Epithelial cell of esophagus (primary cell): ENCODE results near the gene PDZK1.

ENCODE experiments used
- DNase-seq: peaks from one replicate; pipeline ENCODE4 v3.0.0; 2010; ENCODE audit warnings: low read depth
- H3K4me3 ChIP-seq: 2 replicates; pipeline ENCODE4 v1.5.1; 2011; ENCODE audit warnings: mild to moderate bottlenecking, low read length, control low read depth
- TF ChIP-seq, protein P1 (sequence below): IDR thresholded peaks from 2 replicates; pipeline ENCODE4 v1.5.1; 2011; ENCODE audit warnings: low read depth, mild to moderate bottlenecking, low read length, control low read depth, inconsistent platforms; ENCODE audit not compliant: insufficient read depth; ENCODE audit errors: missing control alignments

The PDZK1 gene

DNA sequence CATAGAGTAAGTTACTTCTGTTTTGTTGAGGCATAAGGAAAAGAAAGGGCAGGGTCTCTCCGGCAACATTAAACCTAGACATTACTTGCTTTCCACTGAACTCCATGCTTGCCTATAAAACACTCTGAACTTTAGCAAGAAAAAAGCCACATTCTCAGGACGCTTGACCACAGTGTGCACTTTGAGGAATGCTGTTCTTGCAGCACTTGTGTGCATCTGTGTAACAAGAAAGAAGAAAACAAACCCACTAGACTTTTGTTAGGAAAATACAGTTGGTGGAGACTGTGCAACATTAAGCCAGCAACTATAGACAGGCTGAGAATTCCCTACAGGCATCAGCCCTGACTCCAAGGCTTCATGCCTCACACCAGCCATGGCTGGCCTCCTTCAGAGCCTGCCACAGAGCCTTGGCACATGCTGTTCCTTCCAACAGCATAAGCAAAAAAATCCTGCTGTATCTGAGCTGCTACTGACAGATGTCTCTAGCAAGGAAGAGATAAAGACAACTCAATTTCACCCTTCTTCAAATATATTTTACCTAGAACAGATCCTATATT is 5.8 kb downstream of the PDZK1 start:
- H3K4me3 ChIP-seq = no peak overlapping the region
- TF ChIP-seq, protein P1, sequence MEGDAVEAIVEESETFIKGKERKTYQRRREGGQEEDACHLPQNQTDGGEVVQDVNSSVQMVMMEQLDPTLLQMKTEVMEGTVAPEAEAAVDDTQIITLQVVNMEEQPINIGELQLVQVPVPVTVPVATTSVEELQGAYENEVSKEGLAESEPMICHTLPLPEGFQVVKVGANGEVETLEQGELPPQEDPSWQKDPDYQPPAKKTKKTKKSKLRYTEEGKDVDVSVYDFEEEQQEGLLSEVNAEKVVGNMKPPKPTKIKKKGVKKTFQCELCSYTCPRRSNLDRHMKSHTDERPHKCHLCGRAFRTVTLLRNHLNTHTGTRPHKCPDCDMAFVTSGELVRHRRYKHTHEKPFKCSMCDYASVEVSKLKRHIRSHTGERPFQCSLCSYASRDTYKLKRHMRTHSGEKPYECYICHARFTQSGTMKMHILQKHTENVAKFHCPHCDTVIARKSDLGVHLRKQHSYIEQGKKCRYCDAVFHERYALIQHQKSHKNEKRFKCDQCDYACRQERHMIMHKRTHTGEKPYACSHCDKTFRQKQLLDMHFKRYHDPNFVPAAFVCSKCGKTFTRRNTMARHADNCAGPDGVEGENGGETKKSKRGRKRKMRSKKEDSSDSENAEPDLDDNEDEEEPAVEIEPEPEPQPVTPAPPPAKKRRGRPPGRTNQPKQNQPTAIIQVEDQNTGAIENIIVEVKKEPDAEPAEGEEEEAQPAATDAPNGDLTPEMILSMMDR = no peak
- no peak for DNase-seq

DNA sequence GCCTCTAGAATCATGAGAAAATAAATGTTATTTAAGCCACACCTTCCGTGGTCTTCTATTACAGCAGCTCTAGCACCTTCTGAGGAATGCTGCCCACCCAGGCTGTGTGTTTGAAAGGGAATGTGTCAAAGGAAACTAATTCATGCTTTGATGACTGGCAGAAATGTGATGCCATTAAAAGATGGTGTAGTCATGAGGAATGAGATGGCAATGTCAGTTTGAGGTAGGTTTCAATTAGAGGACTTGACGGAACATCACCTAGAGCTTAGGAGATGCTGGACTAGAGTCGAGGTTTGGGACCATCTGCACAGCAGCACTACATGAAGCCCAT is 10.6 kb downstream of the PDZK1 start:
- TF ChIP-seq, protein P1 = no peak
- no peak overlapping the region for H3K4me3 ChIP-seq
- no peak for DNase-seq

DNA sequence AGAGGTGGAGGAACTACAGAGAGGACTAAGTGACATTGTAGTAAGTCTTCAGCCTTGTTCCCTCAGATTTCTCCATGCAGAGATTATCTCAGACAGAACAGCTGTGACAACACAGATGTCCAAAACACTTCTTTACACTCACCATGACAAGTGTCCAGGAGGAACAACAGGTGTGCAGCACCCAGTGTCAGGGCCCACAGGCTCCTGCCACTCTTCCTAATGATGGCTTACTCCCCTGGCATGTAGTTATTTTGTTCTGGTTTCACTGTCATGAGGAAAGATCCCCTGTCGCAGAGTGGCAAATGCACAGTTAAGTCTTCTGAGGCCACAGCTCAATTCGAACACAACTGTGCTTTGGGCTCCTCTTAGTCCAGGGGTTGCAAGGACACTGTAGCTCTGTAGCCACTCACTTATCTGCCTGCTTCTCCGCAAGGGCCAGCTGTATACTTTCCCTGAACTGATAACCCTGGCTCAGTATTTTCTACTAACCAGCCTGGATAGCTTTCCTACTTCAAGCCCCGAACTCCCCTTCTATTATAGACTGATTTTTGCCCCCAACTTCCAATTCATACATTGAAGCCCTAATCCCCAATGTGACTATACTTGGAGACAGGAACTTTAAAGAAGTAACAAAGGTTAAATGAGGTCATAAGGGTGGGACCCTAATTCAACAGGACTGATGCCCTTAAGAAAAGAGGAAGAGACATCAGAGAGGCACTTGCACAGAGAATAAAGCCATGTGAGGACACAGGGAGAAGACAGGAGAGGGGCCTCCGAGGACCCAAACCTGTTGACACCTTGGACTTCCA is 11.1 kb downstream of the PDZK1 start:
- H3K4me3 ChIP-seq = no peak overlapping the region
- TF ChIP-seq, protein P1 = no peak
- no peak for DNase-seq

DNA sequence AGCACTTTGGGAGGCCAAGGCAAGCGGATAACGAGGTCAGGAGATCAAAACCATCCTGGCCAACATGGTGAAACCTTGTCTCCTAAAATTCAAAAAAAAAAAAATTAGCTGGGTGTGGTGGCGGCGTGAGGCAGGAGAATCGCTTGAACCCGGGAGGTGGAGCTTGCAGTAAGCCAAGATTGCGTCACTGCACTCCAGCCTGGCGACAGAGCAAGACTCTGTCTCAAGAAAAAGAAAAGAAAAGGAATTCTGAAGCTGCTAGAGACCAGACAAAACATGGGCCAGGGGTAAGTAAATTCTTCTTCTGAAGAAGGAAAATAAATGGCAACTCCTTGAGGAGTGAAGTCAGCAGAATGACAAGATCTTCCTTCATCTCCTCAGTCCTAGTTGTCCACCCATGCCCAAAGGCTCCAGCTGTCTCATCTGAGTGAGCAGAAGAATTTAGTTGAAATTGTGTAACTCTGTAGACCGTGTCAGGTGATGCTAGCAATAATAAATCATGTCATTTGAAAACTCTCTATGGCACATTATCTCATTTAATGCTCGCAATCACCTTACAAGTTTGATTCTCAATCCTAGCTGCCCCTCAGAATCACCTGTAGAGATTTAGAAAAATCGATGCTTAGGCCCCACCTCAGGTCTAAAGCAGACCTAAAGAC is 14.3 kb downstream of the PDZK1 start:
- H3K4me3 ChIP-seq = no peak overlapping the region
- TF ChIP-seq, protein P1 = no peak
- peak; percentile 34 for DNase-seq

DNA sequence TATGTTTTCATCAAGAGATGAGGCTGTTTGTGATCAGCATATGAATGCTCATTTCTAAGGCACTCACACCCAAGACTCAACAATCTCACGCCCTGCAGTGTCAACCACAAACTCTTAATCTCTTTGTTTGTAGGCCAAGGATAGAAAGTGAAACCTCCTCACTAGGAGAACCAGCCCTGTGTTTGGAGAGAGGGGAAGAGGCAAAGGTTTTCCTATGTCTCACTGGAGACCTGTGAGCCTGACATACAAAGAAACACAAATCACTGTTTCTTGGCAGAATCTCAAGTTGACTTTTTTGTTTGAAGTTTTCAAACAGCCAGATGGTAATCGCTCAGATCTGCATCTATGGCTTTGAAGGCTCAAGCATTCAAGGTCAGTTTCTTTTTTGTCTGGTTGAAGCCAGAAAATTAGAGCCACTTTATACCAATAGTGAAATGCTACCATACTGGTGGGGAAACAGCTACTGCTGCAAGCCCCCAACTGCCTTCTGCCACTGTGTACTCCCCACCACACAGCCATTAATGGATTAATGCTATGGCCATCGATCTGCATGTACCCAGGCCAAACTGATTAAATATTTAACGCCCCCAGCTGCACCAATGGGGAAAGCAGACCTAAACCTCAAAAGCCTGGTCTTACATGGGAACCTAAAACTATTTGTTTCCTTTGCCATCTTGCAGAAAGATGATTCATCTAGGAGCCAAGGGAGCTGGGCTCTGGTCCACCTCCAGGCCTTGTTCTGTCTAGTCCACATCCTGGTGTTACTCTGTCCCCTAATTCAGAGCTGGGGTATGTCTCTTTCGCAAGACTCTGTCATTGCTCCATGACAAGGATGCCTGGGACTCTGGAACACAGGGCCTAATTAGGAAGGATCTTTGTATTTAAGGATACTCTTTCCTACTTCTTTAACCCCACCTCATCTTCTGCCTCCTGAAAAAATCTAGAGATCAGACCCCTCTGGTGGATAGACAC is 16.3 kb downstream of the PDZK1 start:
- H3K4me3 ChIP-seq = no peak overlapping the region
- DNase-seq = peak; percentile 83

GRCh38 chr1:145689922-145690321 is 17.2 kb downstream of the PDZK1 start:
- DNase-seq = peak; percentile 40
- TF ChIP-seq, protein P1 = no peak
- H3K4me3 ChIP-seq = no peak overlapping the region

More for the DNA sequence above, 16.3 kb downstream of the PDZK1 start:
- TF ChIP-seq, protein P1 = no peak
